C4-2B (cell line): Measurements from ENCODE around the gene ADD1.

Experiments
- ZFX ChIP-seq: fragments of 450-650 bp; IDR thresholded peaks from 2 replicates; pipeline ENCODE4 v1.6.1; 2017
- TF ChIP-seq, protein P1 (sequence below): fragments of 450-650 bp; conservative IDR thresholded peaks from 2 replicates; pipeline ENCODE4 v1.5.1; 2017; ENCODE audit warnings: mild to moderate bottlenecking

DNA sequence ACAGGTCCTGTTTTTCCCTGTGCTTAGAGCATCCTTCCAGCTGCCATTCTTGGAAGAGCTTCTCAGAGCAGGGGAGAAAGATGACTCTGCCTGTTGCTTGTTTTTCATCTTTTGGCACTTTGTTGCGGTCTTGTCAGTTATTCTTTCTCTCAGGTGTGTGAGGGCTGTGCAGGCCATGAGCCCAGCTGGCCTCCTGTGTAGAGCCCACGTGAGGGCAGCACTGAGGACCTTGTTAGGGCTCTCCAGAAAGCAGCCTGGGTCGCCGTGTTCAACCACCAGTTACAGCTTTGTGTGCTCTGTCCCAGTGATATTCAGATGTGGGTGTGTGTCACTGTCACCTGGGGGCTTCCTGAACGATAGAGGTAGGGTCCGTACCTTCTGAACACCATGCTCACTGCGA, 66.8 kb downstream of the ADD1 start:
- TF ChIP-seq, protein P1, sequence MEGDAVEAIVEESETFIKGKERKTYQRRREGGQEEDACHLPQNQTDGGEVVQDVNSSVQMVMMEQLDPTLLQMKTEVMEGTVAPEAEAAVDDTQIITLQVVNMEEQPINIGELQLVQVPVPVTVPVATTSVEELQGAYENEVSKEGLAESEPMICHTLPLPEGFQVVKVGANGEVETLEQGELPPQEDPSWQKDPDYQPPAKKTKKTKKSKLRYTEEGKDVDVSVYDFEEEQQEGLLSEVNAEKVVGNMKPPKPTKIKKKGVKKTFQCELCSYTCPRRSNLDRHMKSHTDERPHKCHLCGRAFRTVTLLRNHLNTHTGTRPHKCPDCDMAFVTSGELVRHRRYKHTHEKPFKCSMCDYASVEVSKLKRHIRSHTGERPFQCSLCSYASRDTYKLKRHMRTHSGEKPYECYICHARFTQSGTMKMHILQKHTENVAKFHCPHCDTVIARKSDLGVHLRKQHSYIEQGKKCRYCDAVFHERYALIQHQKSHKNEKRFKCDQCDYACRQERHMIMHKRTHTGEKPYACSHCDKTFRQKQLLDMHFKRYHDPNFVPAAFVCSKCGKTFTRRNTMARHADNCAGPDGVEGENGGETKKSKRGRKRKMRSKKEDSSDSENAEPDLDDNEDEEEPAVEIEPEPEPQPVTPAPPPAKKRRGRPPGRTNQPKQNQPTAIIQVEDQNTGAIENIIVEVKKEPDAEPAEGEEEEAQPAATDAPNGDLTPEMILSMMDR = no peak
- TF ChIP-seq ZFX = no peak
